Prostate gland (tissue), 2 donors: ENCODE results near the gene BATF. TPM values are rescaled to one million over a fixed set of nuclear protein-coding genes. Genes with fewer than 3 reads are reported as not detected.

Source experiments
- DNase-seq: peaks from one replicate; pipeline ENCODE4 v3.0.0-alpha.2; 2019; ENCODE audit warnings: low spot score
- H3K27ac ChIP-seq, 2 donors: fragments of 200-600 bp; sonication (generic); 2 replicates each; pipeline ENCODE4 v1.5.1; 2017 to 2019
- H3K27me3 ChIP-seq: fragments of 200-600 bp; sonication (generic); replicated peaks from 2 replicates; pipeline ENCODE4 v1.5.1; 2019; ENCODE audit not compliant: insufficient read depth
- H3K36me3 ChIP-seq, 2 donors: fragments of 200-600 bp; sonication (generic); 1 replicate in 1 of 2; 2 replicates in 1 of 2; pipeline versions ENCODE4 v1.5.1 to v1.8.1; 2017 to 2019
- H3K4me1 ChIP-seq: fragments of 200-600 bp; sonication (generic); replicated peaks from 2 replicates; pipeline ENCODE4 v1.5.1; 2019
- H3K4me3 ChIP-seq, 2 donors: fragments of 200-600 bp; sonication (generic); 2 replicates each; pipeline ENCODE4 v1.5.1; 2017 to 2019
- H3K9me3 ChIP-seq: fragments of 200-600 bp; sonication (generic); 2 replicates; pipeline ENCODE4 v1.5.1; 2017
- POLR2A ChIP-seq: fragments of 450-650 bp; IDR thresholded peaks from one replicate; pipeline ENCODE4 v1.6.1; 2016; ENCODE audit warnings: antibody characterized with exemption, mild to moderate bottlenecking
- POLR2AphosphoS5 ChIP-seq: sonication (generic); formaldehyde crosslinking; IDR thresholded peaks from one replicate; pipeline ENCODE4 v1.6.1; 2017; ENCODE audit warnings: antibody characterized with exemption
- WGBS: methylation state at CpG from one replicate; pipeline ENCODE4 v1.1.5; 2018; 5-methylcytosine and 5-hydroxymethylcytosine counted together
- intact Hi-C: fragments of 100-400 bp; cut with DNase I; formaldehyde crosslinking; loops from one replicate; pipeline ENCODE4 v1.14.2; 2022
- total RNA-seq, 2 donors: library from RNA; depleted of rRNA; stranded (reverse); fragments of >200 nt; gene quantifications; one replicate each; pipeline ENCODE4 v1.1.0, GENCODE V29; 2016
- TF ChIP-seq, protein P1 (sequence below), 4 experiments: fragments of 200-600 bp in 2 of 4; fragments of 450-650 bp in 2 of 4; sonication (generic) in 2 of 4; IDR thresholded peaks; 1 replicate in 3 of 4; 2 replicates in 1 of 4; pipeline ENCODE4 v1.5.1; 2016 to 2019; ENCODE audit warnings: antibody characterized with exemption in 4 of 4, mild to moderate bottlenecking in 2 of 4, moderate library complexity in 2 of 4

The BATF gene
- total RNA-seq, 2 donors from 2014 or later, result 3.1 to 11.8 TPM

DNA sequence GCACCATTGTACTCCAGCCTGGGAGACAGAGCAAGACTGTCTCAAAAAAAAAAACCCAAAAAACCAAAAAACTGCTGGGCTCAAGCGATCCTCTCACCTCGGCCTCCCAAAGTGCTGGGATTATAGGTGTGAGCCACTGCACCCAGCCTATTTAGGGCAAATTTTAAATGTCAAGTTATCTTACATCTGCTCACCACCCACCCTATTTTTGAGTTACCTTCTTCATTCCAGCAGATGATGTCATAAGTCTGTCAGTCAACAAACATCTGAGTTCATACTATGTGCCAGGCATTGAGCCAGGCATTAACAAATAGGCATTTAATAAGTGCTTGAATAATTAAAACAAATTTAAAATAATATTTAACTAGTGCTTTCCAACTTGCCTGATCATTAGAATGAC is 21.5 kb downstream of the BATF start:
- no peak for DNase-seq
- TF ChIP-seq, protein P1, sequence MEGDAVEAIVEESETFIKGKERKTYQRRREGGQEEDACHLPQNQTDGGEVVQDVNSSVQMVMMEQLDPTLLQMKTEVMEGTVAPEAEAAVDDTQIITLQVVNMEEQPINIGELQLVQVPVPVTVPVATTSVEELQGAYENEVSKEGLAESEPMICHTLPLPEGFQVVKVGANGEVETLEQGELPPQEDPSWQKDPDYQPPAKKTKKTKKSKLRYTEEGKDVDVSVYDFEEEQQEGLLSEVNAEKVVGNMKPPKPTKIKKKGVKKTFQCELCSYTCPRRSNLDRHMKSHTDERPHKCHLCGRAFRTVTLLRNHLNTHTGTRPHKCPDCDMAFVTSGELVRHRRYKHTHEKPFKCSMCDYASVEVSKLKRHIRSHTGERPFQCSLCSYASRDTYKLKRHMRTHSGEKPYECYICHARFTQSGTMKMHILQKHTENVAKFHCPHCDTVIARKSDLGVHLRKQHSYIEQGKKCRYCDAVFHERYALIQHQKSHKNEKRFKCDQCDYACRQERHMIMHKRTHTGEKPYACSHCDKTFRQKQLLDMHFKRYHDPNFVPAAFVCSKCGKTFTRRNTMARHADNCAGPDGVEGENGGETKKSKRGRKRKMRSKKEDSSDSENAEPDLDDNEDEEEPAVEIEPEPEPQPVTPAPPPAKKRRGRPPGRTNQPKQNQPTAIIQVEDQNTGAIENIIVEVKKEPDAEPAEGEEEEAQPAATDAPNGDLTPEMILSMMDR (IDR thresholded peaks at IDR 0.05), result no peak
- TF ChIP-seq POLR2AphosphoS5 (no peak), POLR2A (no peak)
- Histone ChIP-seq H3K27me3 (no peaks in the 10 kb centered on the region), H3K36me3 (no peaks in the 10 kb centered on the region), H3K27ac (no peak overlapping the region), H3K9me3 (no peaks in the 10 kb centered on the region), H3K4me3 (no peak overlapping the region), H3K4me1 (no peaks in the 10 kb centered on the region)
- 96% methylated on average over 2 of the region's 2 CpGs for WGBS
- intact Hi-C loops, result no loop called here

- intact Hi-C loops, result no loop called here
- WGBS, result 94% methylated on average over 13 of the region's 13 CpGs
- no peaks in the 10 kb centered on the region for H3K9me3 ChIP-seq
- no peaks in the 10 kb centered on the region for H3K4me1 ChIP-seq
- H3K4me3 ChIP-seq, result no peak overlapping the region
- no peaks in the 10 kb centered on the region for H3K36me3 ChIP-seq
- DNase-seq, result no peak
- H3K27me3 ChIP-seq, result no peaks in the 10 kb centered on the region
- TF ChIP-seq POLR2AphosphoS5, result no peak
- no peak overlapping the region for H3K27ac ChIP-seq
These were observed 23.6 kb downstream of the BATF start for GRCh38 chr14:75545907-75546306.

DNA sequence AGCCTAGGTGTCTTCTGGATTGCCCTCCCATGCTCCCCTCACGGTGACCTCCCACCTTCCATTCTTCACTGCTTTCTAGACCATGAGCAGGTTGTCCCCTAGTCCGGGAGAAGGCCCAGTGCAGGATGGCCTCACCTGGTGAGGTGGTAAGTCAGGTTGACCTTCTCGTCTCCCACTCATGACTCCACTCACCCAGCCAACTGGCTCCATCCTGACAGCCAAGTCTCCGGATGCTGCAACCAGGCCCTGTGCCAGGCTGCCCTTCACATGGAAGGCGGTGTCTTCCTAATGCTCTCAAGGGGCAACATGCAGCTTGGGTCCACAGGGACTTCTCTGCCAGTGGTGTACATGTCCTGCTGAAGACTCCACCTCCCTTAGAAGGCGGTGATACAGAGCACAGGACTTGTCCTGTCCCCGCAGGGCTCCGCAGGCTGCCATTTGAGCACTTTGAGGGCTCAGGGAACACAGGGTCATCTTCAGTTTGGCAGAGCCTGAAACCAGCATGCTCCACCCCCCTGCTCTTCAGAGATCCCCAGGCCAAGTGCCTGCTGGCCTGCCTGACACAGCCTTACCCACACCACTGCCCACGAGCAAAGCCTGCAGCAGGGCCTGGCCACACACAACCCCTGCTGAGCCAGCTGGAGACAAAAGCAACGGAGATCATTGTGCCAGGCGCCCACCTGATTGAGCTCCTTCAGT is 25.4 kb downstream of the BATF start:
- Histone ChIP-seq H3K36me3 (no peaks in the 10 kb centered on the region), H3K4me1 (no peaks in the 10 kb centered on the region), H3K9me3 (no peaks in the 10 kb centered on the region), H3K27me3 (no peaks in the 10 kb centered on the region), H3K4me3 (no peak overlapping the region), H3K27ac (no peak overlapping the region)
- TF ChIP-seq, protein P1 (IDR thresholded peaks at IDR 0.05), result no peak
- TF ChIP-seq POLR2A, result no peak
- TF ChIP-seq POLR2AphosphoS5, result no peak
- intact Hi-C loops, result no loop called here
- DNase-seq, result no peak
- WGBS, result 92% methylated on average over 11 of the region's 11 CpGs

DNA sequence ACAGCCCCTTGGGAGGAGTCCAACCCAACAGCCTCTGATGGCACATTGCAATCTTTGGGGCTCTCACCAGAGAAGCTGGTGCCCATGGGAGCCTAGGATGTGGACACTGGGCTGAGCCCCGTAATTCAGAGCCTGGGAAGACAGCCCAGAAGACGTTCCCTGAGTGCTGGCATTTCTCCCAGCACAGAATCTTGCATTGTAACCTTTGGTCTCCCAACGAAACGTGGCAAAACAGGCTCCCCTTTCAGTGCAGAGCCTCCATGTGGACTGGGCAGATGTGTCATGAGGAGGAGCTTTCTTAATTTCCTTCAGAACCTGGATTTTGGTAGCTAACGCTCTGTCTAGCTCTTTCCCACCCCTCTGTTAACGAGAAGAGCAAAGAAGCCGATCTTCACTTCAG is 26.3 kb downstream of the BATF start:
- WGBS, result 43% methylated on average over 7 of the region's 7 CpGs

GRCh38 chr14:75549169-75549568 is 26.9 kb downstream of the BATF start:
- 72% methylated on average over 5 of the region's 5 CpGs for WGBS

More for the DNA sequence above, 26.3 kb downstream of the BATF start:
- H3K4me1 ChIP-seq, result no peaks in the 10 kb centered on the region
- H3K36me3 ChIP-seq, result no peaks in the 10 kb centered on the region
- intact Hi-C loops, result no loop called here
- H3K4me3 ChIP-seq, result no peak overlapping the region
- no peaks in the 10 kb centered on the region for H3K9me3 ChIP-seq
- no peak for DNase-seq
- H3K27ac ChIP-seq, result no peak overlapping the region
- TF ChIP-seq POLR2AphosphoS5, result no peak
- no peak for TF ChIP-seq POLR2A
- TF ChIP-seq, protein P1 (IDR thresholded peaks at IDR 0.05), result no peak
- no peaks in the 10 kb centered on the region for H3K27me3 ChIP-seq

More at GRCh38 chr14:75549169-75549568, 26.9 kb downstream of the BATF start:
- Histone ChIP-seq H3K27ac (no peak overlapping the region), H3K27me3 (no peaks in the 10 kb centered on the region), H3K4me1 (no peaks in the 10 kb centered on the region), H3K9me3 (no peaks in the 10 kb centered on the region), H3K36me3 (no peaks in the 10 kb centered on the region), H3K4me3 (no peak overlapping the region)
- intact Hi-C loops, result no loop called here
- TF ChIP-seq POLR2AphosphoS5, result no peak
- TF ChIP-seq, protein P1 (IDR thresholded peaks at IDR 0.05), result no peak
- TF ChIP-seq POLR2A, result no peak
- no peak for DNase-seq
